Urinary bladder (tissue), 4 donors: Measurements from ENCODE around the gene ZSCAN2. TPM values are rescaled to one million over a fixed set of nuclear protein-coding genes. Genes with fewer than 3 reads are reported as not detected.
A peak's percentile ranks its signal among the peaks of the same experiment; 100 is the strongest.

Source experiments
- DNase-seq: peaks from one replicate; pipeline ENCODE4 v3.0.0-alpha.2; 2015; ENCODE audit errors: extremely low spot score
- H3K27ac ChIP-seq: one replicate; pipeline ENCODE4 v1.5.1; 2013; ENCODE audit warnings: low read depth, mild to moderate bottlenecking, moderate library complexity
- H3K36me3 ChIP-seq: one replicate; pipeline ENCODE4 v1.6.1; 2013; ENCODE audit warnings: mild to moderate bottlenecking, moderate library complexity; ENCODE audit not compliant: insufficient read depth
- H3K4me1 ChIP-seq: one replicate; pipeline ENCODE4 v1.6.1; 2013; ENCODE audit warnings: mild to moderate bottlenecking, moderate library complexity; ENCODE audit not compliant: insufficient read depth
- H3K4me3 ChIP-seq: one replicate; pipeline ENCODE4 v1.5.1; 2013; ENCODE audit warnings: low read depth, low read length
- WGBS: extraction: QIAGEN DNeasy Blood & Tissue Kit; methylation state at CpG from one replicate; pipeline ENCODE4 v1.1.7; 2013; 5-methylcytosine and 5-hydroxymethylcytosine counted together
- polyA plus RNA-seq: library from polyadenylated mRNA; stranded (reverse); fragments of 200-250 nt; gene quantifications from one replicate; pipeline ENCODE4 v1.2.3, GENCODE V29; 2013
- total RNA-seq: library from RNA; depleted of rRNA; stranded (reverse); fragments of >200 nt; gene quantifications from one replicate; pipeline ENCODE4 v1.2.3, GENCODE V29; 2014
- donor health status: healthy with polysubstance abuse.
- donor health status: healthy.

Gene ZSCAN2
- total and polyA plus RNA-seq, 2 donors = 6.6 to 11.7 TPM

DNA sequence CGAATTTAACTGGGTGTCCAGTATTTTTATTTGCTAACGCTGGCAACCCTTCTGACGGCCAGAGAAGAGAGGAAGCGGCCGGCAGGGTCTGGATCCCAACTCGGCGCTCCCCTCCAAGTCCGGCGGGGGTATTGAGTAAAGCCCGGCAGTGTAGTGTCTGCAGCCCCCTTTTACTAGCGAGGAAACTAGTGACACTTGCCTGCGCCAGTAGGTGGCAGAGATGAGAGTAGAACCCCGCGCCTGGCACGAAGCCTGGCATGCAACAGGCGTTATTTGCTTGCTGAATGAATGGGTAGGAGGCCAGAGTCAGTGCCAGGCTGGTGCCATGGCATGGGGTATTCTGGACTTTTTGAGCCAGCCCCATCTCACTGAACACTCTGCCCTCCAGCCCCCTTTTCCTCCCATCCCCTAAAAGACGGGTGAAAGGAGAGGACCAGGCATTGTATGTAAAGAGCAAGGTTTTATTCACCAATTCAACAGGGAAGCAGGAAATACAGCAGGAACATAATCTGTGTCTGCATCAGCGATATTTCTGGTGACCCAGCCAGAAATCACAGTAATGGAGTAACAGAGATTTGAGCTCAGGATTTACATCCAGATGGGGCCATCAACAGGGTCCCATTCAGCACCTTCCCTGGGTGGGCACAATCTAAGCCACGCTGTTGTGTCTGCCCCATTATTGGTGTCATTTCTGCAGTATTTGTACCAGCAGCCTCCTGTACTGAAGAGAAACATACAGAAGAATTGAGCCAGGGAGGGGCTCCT is 54.1 kb downstream of the ZSCAN2 start:
- Histone ChIP-seq H3K4me1 (no peaks in the 10 kb centered on the region), H3K4me3 (peak overlapping the region; percentile 83), H3K27ac (no peak overlapping the region), H3K36me3 (no peaks in the 10 kb centered on the region)
- peak; percentile 50 for DNase-seq
- 6% methylated on average over 19 of the region's 19 CpGs for WGBS

DNA sequence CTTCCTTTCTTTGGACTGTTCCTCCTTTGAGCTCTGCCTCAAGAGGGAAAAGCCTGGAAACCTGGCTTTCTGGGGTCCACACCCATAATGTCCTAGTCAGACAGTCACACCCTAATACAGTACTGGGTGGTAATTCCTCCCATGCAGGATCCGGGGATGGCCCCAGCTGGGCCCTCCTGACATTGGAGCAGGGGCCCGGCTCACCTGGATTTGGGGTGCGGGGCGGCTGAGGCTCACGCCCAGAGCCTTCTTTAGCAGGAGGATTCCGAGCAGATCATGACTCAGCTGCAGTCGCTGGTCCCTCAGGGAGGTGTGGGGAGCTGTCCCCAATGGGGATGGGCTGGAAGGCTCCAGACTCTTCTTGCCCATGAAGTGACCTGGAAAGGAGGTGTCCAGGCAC is 56.2 kb downstream of the ZSCAN2 start:
- no peak overlapping the region for H3K27ac ChIP-seq
- no peak for DNase-seq
- H3K36me3 ChIP-seq = no peaks in the 10 kb centered on the region
- 88% methylated on average over 7 of the region's 7 CpGs for WGBS
- H3K4me3 ChIP-seq = no peak overlapping the region
- H3K4me1 ChIP-seq = no peaks in the 10 kb centered on the region

DNA sequence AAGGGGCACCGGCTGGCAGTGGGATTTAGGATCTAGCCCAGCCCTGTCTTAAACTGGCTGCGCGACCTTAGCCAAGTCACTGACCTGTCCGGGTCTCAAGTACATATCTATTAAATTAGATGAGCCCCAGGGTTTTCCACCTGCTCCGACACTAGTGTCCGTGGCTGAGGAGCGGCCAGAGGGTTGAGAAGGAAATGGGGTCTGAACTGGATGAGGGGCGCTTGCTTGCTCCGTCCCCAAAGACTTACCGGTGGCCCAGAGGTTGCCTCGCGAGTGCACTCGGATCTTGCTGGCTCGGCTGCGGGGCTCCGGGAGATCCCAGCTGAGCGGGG is 56.9 kb downstream of the ZSCAN2 start:
- Histone ChIP-seq H3K4me1 (no peaks in the 10 kb centered on the region), H3K27ac (peak overlapping the region; percentile 75), H3K4me3 (peak overlapping the region; percentile 59), H3K36me3 (no peaks in the 10 kb centered on the region)
- DNase-seq = no peak
- 11% methylated on average over 17 of the region's 17 CpGs for WGBS

DNA sequence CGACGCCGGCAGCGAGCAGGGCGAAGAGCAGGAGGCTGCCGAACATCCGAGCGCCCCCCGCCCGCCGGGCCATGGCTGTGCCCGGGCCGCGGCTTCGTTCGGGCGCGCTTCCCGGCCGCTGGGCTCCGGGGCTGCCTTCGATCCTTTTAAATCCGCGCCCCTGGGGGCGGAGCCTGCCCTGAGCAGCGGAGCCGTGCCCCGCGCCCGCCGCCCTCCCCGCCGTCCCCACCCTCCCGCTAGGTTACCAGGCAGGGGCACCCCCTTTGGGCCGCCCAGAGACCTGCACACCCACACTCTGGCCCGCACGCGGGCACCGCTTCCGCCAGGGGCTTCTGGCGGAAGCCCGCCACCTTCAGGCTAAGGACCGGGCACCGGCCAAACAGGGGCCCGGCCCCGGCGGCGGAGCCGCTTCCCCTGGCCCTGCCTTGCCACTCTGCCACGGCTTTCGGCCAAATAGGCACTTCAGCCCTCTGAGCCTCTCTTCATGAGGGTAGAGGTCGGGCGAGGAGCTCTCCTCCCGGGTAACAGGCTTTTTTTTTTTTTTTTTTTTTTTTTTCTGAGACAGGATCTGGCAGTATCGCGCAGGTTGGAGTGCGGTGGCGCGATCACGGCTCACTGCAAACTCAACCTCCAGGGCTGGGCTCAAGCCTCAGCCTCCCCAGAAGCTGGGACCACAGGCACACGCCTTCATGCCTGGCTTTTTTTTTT is 57.4 kb downstream of the ZSCAN2 start, which contains the start of gene NMB:
TSS of gene NMB (minus strand) at position 120 of the 708 bp plus-strand sequence. CDS start at position 73, 47 bp downstream.
- Histone ChIP-seq H3K4me3 (peak within 1 kb of the TSS; percentile 59), H3K4me1 (no peaks in the 10 kb centered on the region), H3K27ac (peak within 1 kb of the TSS; percentile 75), H3K36me3 (no peaks in the 10 kb centered on the region)
- peak; percentile 46 for DNase-seq
- whole genome bisulfite sequencing = 1% methylated on average over 61 of the region's 61 CpGs

DNA sequence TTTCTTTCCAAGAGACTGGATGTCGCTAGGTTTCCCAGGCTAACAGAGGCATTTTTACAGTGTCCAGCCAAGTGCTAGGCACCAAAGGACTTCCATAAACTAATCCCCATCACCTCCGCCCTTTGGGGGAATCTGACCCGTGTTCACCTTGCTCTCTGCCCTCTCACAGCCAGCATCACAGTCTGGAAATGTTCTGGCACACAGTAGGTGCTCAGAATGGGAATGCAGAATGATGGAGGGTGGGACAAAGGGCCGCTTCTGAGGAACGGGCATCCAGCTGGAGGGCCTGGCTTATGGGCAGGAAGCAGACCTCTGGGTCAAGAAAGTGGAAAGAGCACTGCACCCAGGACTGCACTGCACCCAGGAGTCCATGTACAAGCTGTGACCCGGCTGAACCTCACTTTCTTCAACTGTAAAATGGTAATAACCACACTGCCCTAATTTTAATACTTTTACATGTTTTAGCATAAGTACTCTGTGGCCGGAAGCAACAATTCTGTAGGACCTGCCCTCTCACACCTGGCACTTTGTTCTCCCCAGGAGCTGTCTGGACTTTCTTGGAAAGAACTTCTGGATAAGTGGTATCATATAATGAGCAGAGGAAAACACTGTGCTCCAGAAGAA is 58.1 kb downstream of the ZSCAN2 start:
- DNase-seq = no peak
- H3K4me3 ChIP-seq = peak overlapping the region; percentile 59
- WGBS = 49% methylated on average over 7 of the region's 7 CpGs
- no peaks in the 10 kb centered on the region for H3K4me1 ChIP-seq
- no peaks in the 10 kb centered on the region for H3K36me3 ChIP-seq
- H3K27ac ChIP-seq = no peak overlapping the region

DNA sequence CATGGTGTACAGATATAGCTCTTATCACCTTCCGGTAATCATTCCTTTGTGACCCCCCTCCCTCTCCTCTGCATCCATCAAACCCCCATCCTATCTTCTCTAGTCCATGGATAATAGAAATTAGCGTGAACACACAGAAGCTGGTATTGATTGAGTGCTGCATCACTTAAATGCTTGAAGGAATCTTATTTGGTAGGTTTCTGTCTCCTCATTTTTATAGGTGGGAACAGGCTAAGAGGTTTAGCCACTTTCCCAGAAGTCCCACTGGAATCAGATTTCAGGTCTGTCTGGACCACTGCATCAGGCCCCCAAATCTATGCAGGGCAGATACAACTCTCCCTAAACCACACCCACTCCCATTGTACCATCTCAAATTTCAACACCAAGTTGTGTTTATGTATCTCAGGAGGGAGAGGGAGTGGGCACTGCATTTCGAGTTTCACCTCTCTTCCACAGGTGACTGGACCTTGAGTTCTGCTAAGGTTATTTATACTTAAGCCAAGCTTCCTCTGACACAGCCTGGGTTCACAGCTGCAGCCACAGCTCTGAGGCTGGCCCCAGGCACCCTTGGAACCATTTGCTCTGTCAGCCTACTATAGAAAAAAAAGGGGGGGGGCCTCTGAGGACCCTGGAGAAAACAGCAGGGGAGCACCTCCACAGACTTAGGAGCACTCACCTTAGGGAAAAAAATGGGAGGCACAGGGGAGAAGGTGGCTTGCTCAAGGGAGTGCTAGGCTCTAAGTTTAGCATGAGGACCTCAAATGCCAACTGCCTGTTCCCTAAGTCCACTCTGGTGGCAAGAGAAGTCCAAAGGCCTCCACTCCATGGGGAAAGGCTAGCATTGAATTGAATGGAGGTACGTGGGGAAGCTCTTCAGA is 59.3 kb downstream of the ZSCAN2 start:
- WGBS = 74% methylated on average over 4 of the region's 4 CpGs

DNA sequence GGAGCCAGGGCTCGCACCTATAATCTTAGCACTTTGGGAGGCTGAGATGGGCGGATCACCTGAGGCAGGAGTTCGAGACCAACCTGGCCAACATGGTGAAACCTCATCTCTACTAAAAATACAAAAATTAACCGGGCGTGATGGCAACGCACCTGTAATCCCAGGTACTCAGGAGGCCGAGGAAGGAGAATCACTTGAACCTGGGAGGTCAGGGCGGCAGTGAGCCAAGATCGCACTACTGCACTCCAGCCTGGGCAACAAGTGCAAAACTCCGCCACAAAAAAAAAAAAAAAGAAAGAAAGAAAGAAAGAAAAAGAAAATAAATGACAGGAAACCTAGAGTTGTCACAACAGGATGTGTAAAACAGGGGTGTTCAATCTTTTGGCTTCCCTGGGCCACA is 60.2 kb downstream of the ZSCAN2 start:
- H3K27ac ChIP-seq = no peak overlapping the region
- H3K4me3 ChIP-seq = no peak overlapping the region
- no peak for DNase-seq
- no peaks in the 10 kb centered on the region for H3K36me3 ChIP-seq
- WGBS = 97% methylated on average over 10 of the region's 10 CpGs
- no peaks in the 10 kb centered on the region for H3K4me1 ChIP-seq

More for the DNA sequence above, 59.3 kb downstream of the ZSCAN2 start:
- no peak for DNase-seq
- Histone ChIP-seq H3K4me1 (no peaks in the 10 kb centered on the region), H3K4me3 (no peak overlapping the region), H3K36me3 (no peaks in the 10 kb centered on the region), H3K27ac (no peak overlapping the region)

DNA sequence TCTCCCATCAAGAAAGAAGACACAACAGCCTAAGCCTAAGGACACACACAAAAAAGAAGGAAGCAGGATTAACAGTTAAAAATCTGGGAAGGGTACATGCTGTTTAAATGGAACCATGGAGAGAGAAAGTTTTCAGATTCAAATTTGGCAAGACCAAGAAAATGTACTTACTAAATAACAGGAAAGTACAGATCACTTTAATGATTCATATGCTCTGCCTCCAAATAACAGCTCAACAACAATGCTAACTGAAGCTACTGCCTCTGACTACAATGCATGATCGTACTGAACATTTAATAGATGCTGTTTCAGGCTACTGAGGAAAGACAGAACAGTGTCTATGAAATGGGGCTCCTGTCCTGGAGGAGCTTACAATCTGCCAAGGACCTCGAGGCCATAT is 65.6 kb downstream of the ZSCAN2 start:
- Histone ChIP-seq H3K4me1 (no peaks in the 10 kb centered on the region), H3K36me3 (no peaks in the 10 kb centered on the region), H3K27ac (no peak overlapping the region), H3K4me3 (no peak overlapping the region)
- WGBS = 65% methylated on average over 2 of the region's 2 CpGs
- no peak for DNase-seq

DNA sequence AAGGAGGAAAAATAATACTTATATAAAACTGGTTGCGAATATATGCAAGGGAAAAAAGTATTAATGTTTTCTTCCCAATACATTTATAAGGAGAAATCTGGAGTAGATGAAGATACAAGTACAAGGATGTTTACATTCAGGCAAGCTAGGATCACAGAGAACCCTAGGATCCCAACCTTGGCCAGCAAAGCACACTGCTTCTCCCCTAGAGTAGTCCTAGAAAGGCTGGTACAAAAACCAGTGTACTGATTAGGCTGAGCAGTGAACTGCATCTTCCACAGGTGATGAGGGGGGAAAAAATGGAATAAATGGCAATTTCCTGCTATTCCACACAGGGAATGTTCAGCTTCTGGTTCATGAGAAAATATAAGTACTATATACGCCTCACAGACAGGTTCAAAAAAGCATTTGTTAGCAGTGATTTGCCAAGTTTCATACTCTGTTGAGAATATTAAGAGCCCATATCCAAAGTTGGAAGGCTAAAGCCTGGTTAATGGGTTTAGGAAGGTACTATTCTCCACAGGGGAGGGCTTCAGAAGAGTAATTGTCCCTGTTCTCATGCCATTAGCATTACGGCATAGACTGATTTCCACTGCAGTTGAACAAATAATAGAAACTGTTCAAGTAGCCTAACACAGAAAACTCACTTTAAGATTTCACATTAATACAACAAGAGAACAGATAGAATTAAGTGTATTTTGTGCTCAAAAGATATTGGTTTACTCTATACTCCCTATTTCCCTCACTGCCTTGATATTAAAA is 67.6 kb downstream of the ZSCAN2 start:
- H3K36me3 ChIP-seq = no peaks in the 10 kb centered on the region
- H3K4me3 ChIP-seq = no peak overlapping the region
- no peak overlapping the region for H3K27ac ChIP-seq
- 98% methylated on average over 3 of the region's 3 CpGs for WGBS
- no peak for DNase-seq
- H3K4me1 ChIP-seq = no peaks in the 10 kb centered on the region

DNA sequence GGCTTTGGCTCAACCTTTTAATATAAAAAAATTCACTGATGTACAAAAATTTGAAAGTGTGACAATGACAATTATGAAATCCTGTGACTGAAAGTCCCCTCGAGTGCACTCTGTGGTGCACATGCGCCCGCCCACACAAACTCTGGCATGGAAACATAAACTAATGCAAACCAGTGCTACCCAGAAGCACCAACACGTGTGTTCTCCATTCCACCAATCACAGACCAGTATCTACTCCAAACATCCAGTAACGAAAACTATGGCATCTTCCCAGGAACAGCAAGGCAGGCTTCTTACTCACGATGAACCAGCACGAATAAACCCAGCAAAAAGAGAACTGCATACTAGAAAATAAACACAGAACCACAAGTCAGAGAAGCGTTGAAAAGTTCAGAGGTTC is 68.9 kb downstream of the ZSCAN2 start:
- no peaks in the 10 kb centered on the region for H3K36me3 ChIP-seq

DNA sequence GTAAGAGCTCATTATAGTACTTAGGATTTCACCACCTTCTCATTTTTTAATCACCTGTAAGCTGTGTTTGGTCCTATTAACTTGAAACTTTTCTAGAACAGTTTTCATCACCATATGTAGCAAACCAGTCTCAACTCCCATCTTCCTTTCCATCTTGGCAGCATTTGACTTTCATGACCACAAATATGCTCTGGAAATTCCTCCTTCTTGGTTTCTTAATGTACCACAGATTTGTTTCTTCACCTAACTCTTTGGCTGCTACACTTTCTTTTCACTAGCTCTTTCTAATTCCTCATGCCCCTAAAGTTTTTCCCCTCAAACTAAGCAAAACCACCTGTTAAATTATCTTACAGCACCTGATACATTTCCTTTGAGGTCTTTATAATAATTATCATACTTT is 70.4 kb downstream of the ZSCAN2 start:
- no peak for DNase-seq
- H3K36me3 ChIP-seq = no peaks in the 10 kb centered on the region

More for the DNA sequence above, 68.9 kb downstream of the ZSCAN2 start:
- Histone ChIP-seq H3K27ac (no peak overlapping the region), H3K4me3 (no peak overlapping the region), H3K4me1 (no peaks in the 10 kb centered on the region)
- WGBS = 88% methylated on average over 8 of the region's 8 CpGs
- no peak for DNase-seq

More for the DNA sequence above, 70.4 kb downstream of the ZSCAN2 start:
- no peaks in the 10 kb centered on the region for H3K4me1 ChIP-seq
- no peak overlapping the region for H3K27ac ChIP-seq
- no peak overlapping the region for H3K4me3 ChIP-seq
